HG03342 (cell line): ENCODE measurements around the gene TFCP2.
A peak's percentile ranks its signal among the peaks of the same experiment; 100 is the strongest.
"Not testable (repeated sequence)": the region's sequence is repeated elsewhere in the genome, so short reads cannot be mapped to it uniquely, and the experiment has no call there.

Experiments
- ATAC-seq: cut with Tn5 transposase; IDR thresholded peaks from one replicate; pipeline ENCODE4 v1.9.1; 2021; ENCODE audit warnings: mild to moderate bottlenecking, moderate library complexity; ENCODE audit not compliant: unreplicated experiment

The TFCP2 gene, protein sequence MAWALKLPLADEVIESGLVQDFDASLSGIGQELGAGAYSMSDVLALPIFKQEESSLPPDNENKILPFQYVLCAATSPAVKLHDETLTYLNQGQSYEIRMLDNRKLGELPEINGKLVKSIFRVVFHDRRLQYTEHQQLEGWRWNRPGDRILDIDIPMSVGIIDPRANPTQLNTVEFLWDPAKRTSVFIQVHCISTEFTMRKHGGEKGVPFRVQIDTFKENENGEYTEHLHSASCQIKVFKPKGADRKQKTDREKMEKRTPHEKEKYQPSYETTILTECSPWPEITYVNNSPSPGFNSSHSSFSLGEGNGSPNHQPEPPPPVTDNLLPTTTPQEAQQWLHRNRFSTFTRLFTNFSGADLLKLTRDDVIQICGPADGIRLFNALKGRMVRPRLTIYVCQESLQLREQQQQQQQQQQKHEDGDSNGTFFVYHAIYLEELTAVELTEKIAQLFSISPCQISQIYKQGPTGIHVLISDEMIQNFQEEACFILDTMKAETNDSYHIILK

DNA sequence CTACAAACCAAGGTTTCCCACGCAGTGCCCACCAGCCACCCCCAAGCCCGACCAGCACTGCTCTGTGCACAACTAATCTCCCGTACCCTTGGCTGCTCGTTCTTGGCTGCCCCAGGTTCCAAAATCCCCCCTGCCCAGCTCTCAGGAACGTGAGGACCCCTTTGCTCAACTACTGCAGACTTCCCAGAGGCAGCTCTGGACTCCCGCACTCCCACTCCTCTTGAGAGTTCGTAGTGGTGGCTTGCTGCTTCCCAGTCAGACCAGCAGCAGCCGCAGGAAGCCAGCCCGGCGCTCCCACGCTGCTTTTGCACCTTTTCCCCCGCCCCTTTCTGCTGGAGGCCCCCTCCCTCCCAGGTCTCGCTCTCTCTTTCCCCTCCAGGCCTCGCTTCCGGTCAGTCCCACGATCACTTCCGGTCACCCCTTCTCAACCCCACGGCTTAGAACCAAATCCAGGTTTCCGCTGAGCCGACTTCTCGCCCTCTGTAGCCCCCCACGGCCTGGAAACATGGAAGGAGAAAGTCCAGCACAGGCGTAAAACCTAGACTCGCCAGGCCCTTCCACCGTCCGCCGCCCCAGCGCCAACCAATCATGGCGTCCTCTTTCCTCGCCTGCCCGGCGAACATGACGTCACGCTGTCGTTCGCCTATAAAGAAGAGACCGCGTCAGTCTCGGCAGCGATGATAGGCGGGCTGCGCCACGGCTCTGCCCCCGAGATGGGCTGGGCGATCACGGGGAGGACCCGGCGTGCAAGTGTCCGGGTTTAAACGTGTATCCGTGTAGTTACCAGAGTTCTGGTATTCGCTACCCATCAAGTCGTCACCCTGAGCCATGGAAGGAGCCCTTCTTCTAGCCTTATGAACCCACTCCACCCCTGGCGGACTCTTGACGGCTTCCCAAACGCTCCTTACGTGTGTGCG is at the start of gene TFCP2:
TFCP2 (minus strand) TSS at position 621 of the 917 bp plus-strand sequence. CDS start 713 bp downstream, outside the sequence.
- ATAC-seq = peak; percentile 92

DNA sequence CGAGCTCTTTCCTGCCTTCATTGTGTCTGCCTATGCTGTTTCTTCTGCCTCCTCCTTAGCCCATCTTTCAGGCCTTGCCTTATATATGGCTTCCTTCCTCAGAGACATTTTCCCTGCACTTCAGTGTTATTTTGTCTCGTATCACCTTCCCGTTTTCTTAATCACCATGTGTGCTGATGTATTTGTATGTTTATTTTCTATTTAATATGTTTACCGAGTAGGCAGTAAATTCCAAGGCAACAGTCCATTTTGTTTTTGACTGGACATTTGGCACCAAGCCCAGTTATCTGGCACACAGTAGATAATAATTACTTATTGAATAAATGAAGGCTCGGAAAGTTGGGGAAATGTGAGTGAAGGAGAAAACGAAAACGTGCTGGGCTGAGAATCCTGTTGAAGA is 49.5 kb upstream of the TFCP2 start:
- no peak for ATAC-seq

DNA sequence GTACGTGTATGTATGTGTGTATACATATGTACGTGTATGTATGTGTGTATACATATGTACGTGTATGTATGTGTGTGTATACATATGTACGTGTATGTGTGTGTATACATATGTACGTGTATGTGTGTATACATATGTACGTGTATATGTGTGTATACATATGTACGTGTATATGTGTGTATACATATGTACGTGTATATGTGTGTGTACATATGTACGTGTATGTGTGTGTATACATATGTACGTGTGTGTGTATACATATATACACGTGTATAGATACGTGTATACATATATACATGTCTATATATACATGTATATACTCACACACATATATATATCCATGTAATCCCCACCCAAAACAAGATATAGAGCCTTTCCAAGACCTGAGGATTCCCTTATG is 46.9 kb upstream of the TFCP2 start:
- not testable (repeated sequence) for ATAC-seq

DNA sequence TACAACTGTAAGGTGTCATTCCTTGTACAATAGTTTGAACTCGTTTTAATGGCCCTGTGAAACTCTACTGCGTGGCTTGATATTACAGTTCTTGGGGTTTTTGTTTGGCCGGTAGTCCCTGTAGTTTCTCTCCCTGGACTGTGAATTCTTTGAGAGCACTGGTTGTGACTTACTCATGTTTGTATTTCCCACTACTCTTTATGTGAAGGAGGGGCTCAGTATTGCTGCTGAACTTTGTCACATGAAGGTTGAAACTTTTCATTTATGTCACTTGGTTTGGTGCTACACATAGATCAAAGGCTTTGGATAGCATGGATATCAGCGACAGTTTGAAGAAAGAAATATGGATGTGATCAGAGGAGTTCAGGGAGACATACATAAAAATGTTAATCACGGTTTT is 46.4 kb upstream of the TFCP2 start:
- no peak for ATAC-seq

DNA sequence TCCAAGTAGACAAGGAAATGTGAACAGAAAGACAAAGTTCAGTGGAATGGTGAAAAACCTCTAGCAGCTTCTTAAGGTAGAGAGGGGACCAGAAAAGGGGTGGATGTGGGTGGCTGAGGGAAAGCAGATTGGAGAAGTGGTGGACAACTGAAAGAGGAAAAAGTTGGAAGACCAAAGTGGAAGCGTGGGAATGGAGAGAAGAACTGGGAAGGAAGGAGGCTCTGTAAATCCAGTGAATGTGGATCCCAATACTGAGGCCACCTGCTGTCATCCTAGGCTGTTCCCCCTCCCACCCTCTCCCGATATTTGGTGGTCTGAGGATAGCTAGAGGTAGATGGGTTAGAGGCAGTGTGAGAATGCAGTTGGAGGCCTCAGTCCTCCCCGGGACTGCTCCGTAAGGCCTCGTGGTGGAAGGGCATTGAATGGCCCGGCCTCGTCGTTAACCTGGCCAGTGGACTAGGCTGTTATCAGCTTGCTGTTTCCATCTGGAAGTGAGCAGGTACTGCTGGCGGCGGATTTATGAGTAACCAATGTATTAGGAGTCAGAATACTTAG is 45.7 kb upstream of the TFCP2 start:
- ATAC-seq = no peak

DNA sequence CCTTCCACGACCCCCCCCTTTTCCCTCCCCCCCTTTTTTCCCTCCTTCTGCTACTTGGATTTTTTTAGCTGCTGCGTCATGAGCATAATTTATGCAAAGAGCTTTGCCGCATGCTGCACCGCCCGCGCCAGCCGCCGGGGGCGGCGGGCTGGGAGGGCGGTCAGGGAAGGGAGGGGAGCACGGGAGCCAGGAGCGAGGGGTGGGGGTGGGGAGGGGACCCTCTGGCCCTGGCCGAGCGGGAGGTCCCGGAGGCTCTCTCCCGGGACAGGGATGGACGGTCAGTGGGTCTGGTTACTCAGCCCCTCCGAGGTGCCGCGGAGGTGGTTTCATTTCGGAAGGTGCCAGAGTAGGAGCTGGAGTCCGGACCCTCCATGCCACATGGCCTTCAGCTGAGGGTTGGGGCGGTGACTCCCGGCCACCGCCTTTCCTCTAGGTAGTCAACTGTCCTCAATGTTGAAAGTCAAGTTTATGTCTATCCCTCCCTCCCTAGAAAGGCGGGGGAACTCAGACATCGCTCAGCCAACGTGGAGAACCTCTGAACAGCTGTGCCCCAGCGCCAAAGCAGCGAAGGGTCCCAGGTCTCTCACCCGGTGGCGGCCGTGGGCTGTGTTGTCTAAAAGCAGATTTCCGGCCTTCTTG is 45.2 kb upstream of the TFCP2 start, which contains the start of gene POU6F1:
POU6F1 (minus strand) TSS at position 95 of the 639 bp plus-strand sequence. CDS start 11,226 bp downstream, outside the sequence.
- peak; percentile 72 for ATAC-seq

DNA sequence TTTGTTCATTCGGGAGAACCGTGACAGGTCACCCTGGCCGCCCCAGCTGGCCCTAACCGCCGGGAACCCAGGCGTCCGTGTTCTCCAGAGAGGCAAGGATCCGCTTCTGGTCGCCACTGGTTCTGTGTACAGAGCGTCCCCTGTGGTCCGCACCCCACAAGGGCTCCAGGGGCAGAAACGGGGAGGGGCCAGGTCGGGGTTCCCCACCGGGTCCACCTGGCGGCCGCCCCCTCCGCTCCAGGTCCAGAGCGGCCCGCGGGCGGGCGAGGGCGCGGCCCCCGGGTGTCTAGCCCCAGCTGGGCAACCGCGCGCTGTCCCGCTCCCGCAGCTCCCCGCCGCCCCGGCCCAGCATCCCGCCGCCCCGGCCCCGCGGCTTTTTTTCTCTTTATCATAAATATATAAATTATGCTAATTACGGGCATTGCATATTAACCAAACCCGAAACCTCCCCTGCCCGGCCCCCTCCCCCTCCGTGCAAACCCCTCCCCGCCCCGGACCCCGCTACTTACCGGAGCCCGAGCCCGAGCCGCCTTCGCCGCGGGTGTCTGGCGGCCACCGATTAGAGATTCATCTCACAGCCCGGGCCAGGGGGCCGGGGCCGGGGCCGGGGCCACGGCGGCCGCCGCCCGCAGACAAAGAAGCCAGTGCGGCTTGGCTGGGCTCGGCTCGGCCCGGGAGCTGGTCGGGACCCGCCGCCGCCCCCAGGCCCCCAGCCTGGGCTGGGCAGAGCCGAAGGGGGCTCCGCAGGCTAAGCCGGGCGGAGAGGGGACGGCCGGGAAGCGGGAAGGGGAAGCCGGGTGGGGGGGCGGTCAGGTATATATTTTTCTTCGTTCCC is 44.4 kb upstream of the TFCP2 start:
- ATAC-seq = peak; percentile 41

DNA sequence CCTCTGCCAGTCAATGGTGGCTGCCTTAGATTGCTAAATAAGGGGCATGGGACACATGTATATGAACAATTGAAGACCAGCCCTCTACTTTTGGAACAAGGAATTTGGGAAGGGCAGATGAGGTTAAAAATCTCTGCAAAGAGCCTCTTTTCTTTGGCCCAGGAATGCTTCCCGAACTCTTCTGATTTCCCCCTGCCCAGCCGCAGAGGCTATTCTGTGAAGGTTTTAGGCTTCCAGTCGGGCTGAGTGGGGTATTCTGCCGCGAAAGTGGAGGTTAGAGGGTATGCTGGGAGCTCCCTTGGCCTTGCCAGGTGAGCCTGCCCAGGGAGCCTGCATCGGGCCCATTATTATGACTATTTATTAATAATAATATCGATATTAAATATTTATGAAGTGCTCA is 43.7 kb upstream of the TFCP2 start:
- ATAC-seq = no peak

DNA sequence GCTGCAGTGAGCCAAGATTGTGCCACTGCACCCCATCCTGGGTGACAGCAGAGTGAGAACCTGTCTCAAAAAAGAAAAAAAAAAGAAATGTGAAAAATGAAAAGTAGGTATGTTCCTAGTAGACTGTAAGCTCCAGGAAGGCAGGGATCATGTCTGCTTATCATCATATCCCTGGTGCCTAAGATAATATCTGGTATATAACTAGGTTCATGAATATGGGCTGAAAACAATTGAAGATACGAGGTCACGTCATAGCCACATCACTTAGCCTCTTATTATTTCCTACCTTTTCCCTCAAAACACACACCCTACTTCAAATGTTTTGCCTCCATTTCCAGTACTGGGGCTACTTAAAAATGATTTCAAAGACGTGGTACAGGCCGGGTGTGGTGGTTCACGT is 42.0 kb upstream of the TFCP2 start:
- ATAC-seq = no peak

DNA sequence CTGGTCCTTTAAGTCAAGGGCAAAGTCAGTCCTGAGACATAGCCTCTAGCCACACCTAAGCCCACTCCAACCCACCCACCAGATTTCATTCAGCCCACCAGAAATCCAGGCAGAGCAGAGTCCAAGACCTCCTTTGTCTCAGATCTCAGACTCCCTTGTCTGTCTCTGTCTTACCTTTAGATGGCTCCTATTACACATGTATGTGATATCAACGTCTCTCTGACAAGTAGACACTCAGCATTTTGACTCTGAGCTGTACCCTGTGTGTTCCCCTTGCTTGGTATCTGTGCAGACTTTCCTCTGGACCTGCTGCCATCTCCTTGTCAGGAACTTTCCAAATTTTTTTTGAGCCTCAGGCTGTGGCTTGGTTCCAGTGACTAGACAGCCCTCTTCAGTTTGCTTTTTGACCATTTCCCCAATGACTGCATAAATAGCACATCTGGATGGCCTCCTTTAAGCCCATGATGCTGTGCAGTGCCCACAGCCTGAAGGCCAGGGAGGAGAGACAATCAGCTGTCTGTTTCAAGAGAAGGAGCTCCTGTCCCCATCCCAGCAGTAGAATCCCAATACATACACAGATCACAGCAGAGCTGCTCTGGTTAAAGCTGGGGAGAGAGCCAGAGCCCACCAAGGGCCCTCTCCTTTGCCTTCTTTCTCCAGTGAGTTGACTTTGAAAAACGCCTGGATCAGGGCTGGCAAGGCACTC is 37.9 kb upstream of the TFCP2 start:
- no peak for ATAC-seq

DNA sequence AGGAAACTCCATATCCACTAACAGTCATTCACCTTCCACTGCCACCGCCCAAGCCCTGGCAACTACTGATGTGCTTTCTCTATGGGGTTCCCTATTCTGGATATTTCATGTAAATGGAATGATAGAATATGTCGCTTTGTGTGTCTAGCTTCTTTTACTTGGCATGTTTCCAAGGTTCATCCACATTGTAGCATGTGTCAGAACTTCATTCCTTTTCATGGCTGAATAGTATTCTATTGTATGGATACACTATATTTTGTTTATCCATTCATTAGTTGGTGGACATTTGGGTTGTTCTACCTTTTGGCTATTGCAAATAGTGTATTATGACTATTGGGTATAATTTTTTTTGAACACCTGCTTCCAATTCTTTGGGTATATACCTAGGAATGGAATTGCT is 36.3 kb upstream of the TFCP2 start:
- ATAC-seq = no peak

DNA sequence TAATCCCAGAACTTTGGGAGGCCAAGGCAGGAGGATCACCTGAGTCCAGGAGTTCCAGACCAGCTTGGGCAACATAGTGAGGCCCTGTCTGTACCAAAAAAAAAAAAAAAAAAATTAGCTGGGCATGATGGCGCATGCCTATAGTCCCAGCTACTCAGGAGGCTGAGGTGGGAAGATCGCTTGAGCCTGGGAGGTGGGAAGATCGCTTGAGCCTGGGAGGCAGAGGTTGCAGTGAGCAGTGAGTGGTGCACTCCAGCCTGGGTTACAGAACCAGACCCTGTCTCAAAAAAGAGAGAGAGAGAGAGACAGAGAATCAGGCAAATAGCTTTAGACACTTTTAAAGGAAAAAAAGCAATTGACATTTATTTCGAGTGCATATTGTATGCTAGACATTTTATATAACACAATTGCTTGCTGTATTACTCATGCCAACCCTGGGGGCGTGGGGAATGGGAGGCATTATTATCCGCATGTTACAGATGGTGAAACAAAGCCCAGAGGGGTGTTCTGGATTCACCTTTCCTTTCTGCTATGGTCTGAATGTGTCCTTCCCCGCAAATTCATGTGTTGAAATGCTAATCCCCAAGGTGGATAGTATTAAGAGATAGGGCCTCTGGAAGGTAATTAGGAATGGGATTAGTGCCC is 35.2 kb upstream of the TFCP2 start:
- no peak for ATAC-seq

DNA sequence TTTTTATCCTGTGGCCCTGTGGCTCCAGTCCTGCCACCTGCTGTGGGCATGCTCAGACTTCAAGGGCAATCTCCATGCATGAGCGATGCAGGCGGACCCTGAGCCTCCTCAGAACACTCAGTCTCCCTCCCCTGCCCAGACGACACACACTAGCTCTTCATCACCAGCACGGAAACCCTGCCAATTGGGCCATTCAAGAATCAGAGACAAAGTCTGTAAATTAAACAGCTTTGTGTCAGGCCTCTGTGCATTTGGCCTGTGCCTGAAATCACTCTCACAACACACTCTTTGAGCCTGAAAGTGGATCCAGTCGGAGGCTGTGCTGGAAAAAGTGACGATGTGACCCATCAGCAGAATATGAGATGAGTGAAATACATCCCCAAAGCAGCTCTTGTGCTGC is 32.4 kb upstream of the TFCP2 start:
- no peak for ATAC-seq

DNA sequence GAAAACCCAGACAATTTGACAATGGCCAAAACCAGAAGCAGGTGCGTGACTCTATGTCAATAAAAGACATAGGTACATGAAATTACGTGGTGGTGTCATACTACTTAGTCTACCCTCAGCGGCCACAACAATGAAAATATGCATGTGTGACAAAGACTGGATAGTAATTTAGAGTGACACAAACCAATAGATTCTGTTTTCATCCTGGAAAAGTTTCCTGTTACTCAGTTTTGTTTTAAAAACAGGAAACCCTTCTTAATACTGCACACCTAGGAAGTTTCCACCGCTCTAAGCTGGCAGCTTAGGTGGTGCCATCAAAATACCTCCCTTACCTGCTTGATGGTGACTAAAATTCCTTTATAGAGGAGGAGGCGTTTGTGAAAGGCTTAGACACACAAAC is 29.8 kb upstream of the TFCP2 start:
- no peak for ATAC-seq

DNA sequence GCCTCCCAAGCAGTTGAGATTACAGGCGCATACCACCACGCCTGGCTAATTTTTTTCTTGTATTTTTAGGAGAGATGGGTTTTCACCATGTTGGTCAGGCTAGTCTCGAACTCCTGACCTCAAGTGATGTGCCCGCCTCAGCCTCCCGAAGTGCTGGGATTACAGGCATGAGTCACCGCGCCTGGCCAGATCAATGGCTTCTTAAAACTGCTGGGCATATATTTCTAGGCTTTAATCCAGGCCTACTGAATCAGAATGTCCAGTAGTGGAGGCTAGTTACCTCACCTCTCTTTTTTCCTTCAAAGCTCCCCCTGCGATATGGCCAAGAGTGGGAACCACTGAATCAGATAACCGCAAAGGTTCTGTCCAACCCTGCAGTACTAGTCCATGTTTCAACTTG is 27.9 kb upstream of the TFCP2 start:
- ATAC-seq = no peak

DNA sequence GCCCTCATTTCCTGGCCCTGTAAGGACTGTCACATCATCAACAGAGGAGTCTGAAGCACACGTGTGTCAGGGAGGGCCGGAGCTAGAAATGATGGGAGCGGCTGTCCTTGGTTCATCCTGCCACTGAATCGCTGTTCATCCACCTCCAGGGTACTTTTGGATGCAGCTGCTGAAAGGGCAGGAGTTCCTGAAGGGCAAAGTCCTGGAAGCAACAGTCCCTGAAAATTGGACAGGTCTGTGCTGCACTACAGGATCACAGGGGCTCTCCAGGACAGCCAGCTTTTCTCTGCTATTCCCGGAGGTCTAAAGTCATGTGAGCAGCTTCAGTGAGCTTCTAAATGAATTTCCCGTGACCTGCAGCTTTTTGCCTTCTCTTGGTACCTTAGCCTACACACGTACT is 27.2 kb upstream of the TFCP2 start:
- no peak for ATAC-seq

DNA sequence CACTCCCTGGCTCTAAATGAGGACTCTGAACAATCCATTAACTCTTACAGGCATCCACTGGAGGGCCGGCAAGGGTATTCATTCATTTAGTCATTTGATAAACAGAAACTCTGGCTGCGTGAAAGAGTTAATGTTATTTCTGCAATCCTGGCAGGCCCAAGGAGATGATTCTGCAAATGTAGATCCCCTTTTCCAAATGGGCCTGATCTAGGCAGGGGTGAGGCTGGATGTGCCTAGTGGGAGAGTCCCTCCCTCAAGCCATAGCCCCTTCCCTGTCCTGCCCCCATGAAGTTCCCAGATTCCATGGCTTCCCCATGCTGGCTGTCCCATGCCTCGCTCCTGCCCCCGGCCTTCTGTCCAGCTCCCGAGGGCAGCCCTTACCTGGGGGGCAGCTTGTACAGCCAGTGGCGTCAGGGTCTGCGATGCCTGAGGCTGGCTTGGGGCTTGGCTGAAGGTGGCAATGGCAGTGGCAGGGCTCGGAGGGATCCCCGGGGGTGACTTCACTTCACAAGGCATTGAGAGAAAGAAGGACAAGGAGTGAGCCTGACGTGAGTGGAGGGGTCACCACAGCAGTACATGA is 26.5 kb upstream of the TFCP2 start:
- no peak for ATAC-seq

DNA sequence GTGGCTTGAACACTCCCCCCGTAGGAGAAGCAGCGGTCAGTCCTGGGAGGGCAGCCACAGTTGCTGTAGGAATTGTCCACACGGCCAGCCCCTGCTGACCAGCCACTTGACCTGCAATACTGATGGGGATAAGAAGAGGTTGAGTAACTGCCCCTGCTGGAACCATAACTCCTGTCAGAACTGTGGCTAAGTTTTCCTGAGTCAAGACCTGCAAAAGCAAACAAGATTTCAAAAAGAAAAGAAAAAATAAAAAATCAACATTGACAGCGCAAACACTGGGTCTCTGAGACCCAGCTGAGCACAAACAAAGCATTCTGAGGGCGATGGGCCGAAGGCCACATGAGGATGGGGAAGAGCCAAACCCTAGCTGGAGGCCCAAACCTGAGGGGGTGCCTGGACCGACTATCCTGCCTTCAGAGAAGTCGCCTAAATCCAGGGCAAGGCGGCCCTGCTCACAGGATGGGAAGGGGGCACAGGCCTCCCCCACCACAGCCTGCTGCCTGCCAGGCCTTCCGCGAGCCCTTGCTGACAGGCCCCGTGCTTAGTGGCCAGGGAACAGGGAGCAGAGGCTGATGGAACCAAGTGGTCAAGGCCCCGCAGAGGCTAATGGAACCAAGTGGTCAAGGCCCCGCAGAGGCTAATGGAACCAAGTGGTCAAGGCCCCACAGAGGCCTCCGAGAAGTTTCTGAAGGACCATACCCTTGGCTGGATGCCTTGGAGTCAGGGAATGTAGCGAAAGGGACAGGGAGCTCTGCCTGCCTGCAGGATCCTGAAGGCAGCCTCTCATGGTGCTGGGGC is 25.8 kb upstream of the TFCP2 start:
- no peak for ATAC-seq
